GM18519 (cell line): Measurements from ENCODE around the gene C10orf53.

Source experiments
- ATAC-seq: cut with Tn5 transposase; IDR thresholded peaks from one replicate; pipeline ENCODE4 v1.9.1; 2021; ENCODE audit warnings: mild to moderate bottlenecking, moderate library complexity; ENCODE audit not compliant: unreplicated experiment, low FRiP score

C10orf53 gene, protein sequence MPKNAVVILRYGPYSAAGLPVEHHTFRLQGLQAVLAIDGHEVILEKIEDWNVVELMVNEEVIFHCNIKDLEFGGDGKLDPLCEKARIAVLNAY

GRCh38 chr10:49679480-49679893, at the start of gene C10orf53:
Gene C10orf53, plus strand, starts transcription at chr10:49679651. Its CDS starts 47 bp downstream, at chr10:49679698.
- no peak for ATAC-seq

GRCh38 chr10:49631975-49632374, 47.5 kb upstream of the C10orf53 start:
- no peak for ATAC-seq

DNA sequence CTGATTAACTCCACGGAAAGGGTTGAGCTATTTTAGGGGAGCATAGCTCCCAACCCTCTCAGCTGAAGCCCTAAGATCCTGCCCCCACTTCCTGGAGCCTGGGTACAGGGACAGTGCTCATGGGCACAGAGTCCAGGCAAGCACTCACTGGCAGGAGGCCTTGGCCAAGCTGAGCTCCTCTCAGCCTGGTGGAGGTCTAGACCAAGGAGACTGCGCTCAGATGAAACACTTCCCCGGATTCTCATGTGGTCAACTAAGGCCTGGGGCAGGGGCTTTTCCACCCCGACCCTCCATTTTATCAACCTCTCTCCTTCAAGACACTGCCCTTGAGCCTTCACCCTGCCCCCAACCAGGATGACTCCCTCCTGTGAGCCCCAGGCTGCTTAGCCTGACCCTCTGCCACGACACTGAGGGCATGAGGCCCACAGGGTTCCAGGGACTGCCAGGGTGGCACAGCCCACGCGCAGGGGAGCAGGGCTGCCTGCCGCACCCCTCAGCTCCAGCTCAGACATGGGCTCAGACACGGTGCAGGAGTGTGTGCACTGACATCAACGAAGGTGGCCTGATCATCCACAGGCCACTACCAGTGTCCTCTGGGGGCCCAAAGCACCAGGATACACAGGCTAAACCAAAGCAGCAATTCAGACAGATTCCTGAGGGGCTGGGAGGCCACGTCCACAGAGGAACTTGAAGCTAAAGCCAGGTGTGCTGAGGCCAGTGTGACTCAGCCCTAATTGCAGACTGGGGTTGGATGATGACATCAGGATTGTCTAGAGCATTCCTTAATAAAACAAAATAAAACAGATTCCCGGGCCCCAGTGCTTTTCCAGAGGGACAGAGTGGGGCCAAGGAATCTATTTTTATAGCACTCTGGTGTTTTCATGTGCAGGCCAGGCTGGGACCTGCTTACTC, 46.8 kb upstream of the C10orf53 start:
- ATAC-seq, result no peak

GRCh38 chr10:49633327-49634068, 46.0 kb upstream of the C10orf53 start:
- ATAC-seq, result no peak

DNA sequence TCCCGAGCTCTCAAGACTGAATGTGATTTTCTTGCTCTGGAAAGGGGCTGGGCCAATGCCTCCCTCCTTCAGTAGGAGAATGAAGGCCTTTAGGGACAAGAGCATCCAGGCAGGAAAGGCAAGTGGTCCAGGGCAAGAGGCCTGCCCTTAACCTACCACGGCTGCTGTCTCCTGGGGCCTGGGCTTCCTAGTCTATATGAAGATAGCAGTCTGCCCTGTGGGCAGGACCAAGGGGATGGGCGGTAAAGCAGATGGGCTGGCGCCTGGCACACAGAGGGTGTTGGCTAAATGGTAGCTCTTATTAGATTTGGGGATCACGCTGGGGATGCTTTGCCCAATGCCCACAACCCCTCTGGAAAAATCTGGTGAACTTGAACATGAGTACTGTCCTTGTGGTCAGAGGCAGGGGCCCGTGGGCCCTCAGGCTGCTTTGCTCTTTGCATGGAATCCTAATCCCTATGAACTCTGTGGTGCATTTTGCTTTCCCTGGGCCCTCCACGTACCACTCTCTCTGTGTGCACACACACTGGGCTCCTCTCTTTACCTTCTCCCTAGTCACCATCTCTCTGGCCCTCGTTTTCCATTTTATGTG, 45.3 kb upstream of the C10orf53 start:
- no peak for ATAC-seq

GRCh38 chr10:49642311-49642710, 37.1 kb upstream of the C10orf53 start:
- ATAC-seq, result no peak

DNA sequence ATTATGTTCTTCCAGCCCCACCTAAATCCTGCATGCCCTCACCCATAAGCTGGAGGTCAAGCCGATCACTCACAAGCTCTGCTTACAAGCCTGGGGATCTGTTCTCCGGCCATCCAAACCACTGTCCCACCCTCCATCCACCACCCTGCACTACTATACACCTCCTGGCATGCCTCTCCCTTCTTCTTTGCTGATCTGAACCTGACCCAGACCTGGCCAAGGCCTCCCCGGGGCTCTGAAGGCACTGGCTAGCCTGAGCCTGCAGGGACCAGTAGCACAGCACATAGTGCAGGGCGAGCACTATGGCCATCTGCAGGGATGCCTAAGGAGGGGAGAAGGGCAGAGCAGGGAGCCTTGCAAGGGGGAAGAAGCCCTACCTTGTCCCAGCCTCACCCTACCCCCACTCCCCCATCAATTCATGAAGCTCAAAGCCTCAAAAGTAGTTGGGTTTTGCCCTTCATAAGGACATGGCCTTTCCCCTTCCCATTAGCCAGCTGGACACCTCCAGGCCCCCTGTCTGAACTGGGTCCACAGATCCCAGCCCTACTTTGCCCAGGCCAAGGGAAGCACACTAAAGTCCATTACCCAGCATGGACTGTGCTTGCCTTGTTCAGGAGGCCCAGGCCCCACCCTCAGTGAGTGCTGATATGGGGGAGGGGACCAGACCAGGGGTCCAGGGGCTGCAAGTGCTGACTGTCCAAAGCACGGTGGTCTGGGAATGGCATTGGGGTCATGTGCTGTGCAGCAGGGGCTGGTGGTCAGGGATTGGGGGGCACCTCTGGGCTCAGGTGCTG, 36.0 kb upstream of the C10orf53 start:
- ATAC-seq, result no peak

DNA sequence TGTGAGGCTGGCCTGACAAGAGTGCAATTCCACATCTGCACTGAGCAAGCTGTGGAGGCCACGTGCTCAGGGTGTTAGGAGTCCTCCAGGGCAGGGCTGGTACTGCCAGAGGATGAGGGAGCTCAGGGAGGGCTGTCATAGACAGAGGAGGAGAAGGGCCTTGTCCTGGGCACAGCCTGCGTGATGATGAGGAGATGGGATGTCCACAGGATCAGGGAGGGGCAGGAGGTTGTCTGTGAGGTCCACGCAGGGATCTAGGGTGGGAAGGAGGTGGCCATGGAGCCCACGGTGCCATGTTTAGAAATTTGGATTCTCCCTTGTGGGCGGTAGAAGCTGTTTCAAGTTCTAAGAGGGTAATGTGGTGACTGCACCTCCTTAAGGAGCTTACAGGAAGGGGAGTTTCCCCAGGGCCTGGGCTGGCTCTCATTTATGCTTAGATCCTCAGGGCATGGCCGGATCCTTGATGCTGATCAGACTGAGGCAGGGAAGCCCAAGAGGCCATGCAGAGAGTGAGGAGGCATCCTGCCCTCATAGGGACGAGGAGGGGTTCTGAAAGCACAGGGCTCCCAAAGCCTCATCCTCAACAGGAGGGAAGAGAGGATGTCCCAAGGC, 35.3 kb upstream of the C10orf53 start:
- ATAC-seq, result no peak

- no peak for ATAC-seq
These were observed 34.0 kb upstream of the C10orf53 start for GRCh38 chr10:49645417-49645816.

- no peak for ATAC-seq
These were observed 33.3 kb upstream of the C10orf53 start for GRCh38 chr10:49645871-49646870.

DNA sequence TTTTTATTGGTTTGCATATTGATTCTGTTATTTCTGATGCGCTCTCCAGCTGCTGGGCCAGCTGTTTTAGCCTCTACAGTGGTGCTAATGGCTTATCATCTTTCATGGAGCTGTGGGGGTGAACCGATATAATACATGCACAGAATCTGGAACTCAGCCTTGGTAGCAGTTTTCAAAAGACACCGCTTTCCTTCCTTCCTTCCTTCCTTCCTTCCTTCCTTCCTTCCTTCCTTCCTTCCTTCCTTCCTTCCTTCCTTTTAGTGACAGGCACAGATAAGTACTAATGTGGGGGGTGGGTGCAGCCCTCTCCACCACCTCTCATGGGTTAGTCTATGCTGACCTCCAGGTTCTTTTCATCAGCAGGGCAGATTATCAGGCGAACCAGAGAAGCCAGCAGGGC, 31.9 kb upstream of the C10orf53 start:
- no peak for ATAC-seq

GRCh38 chr10:49647985-49648795, 31.3 kb upstream of the C10orf53 start:
- no peak for ATAC-seq

GRCh38 chr10:49649294-49649693, 30.2 kb upstream of the C10orf53 start:
- ATAC-seq, result no peak

DNA sequence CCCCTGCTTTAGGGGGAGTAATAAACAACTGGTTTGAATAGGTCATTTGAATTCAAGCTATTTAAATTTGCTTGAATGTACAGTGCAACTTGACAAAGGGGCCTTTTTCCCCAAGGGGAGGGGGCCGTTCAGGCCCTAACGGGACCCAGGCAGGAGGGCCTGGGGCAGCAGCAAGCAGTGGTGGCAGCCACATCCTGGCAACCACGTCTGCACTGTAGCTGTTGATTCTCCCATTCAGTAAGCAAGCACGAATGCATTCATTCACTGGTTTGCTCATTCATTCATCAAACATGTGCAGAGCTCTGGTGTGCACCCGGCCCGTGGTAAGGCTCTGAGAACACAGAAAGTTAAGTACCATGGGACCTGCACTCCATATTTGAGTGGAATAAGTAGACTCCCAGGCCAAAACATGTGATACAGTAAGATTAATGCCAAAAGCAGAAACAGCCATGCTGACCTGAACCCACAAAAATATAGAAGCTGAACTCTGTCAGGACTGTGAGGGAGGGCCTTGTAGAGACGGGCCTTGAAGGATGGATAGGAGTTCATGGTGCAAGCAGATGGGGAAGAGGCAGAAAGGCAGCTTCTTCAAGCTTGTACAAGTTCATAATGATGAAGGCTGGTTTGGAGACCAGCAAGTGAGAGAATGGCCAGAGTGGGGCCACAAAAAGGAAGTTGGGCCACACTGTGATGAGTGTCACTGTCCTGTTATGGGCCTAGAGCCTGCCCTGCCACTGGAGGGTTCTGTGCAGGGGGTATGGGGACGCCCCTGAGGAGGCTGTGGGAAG, 29.3 kb upstream of the C10orf53 start:
- ATAC-seq, result no peak

DNA sequence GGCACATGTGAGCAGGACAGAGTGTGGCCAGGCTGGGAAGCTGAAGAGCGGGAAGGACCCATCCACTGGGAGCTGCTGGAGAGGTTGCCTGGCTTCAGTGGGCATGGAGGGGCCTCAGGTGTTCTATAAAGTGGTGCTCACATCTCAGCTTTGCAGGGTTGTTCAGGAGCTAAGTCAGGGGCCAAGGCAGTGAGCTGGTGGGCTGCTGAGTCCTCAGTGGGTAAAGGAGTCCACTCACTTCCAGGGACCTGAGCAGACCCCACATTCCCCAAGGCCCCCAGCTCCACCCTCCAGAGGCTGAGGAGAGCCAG, 28.8 kb upstream of the C10orf53 start:
- no peak for ATAC-seq

DNA sequence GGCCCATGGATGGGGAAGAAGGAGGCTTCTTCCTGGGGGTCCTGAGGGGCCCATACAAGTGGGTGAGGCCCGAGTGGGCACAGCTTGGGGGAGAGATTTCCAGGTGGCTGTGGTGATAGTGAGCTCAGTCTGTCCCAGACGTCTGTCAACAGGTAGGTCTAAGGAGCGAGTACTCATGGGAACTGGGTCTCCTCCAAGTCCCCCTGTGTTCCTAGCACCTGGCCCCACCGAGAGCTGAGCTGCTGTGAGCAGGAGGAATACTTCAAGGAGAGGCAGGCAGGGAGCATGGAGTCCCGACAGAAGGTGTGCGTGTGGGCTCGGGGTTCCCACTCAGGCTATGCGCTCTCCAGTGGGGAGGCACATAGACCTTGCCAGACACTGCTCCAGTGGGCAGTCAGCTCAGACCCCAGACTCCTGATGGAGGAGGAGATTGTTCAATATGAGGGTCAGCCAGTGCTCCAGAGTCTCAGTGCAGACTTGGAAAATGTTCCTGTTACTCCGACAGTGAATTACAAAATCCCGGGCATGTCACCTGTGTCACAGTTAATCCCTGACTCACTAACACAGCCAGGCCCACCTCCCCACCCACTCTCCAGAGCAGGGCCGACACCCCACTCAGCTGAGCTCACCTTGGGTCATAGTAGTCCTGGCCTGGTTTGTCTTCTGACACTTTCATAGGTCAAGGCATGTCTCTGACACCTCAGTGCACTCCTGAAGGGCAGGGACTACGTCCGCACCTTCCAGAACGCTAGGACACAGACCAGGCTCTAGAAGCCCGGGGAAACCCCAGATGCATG, 28.2 kb upstream of the C10orf53 start:
- no peak for ATAC-seq
